Tibial artery (tissue), 4 donors: ENCODE results near the gene CGNL1.

Experiments
- DNase-seq, 2 donors: peaks; one replicate each; pipeline ENCODE4 v3.0.0-alpha.2; 2019
- H3K27ac ChIP-seq, 2 donors: fragments of 200-600 bp; sonication (generic) in 1 of 2; 1 replicate in 1 of 2; 2 replicates in 1 of 2; pipeline ENCODE4 v1.5.1; 2018 to 2019; ENCODE audit warnings: mild to moderate bottlenecking in 1 of 2
- H3K27me3 ChIP-seq, 2 donors: fragments of 200-600 bp; sonication (generic) in 1 of 2; one replicate each; pipeline versions ENCODE4 v1.5.1 to v1.6.0; 2016 to 2019
- H3K36me3 ChIP-seq, 3 donors: fragments of 200-600 bp; sonication (generic) in 2 of 3; one replicate each; pipeline ENCODE4 v1.5.1; 2016 to 2019; ENCODE audit warnings: mild to moderate bottlenecking in 2 of 3
- H3K4me1 ChIP-seq, 4 donors: fragments of 200-600 bp; sonication (generic) in 2 of 4; 1 replicate in 3 of 4; 2 replicates in 1 of 4; pipeline ENCODE4 v1.5.1; 2016 to 2019
- H3K4me3 ChIP-seq, 2 donors: fragments of 200-600 bp; sonication (generic) in 1 of 2; 1 replicate in 1 of 2; 2 replicates in 1 of 2; pipeline ENCODE4 v1.5.1; 2018 to 2019; ENCODE audit warnings: mild to moderate bottlenecking in 2 of 2
- H3K9me3 ChIP-seq, 3 donors: fragments of 200-600 bp; sonication (generic) in 1 of 3; one replicate each; pipeline ENCODE4 v1.5.1; 2016 to 2019
- CTCF ChIP-seq, 2 experiments: fragments of 200-600 bp in 1 of 2; fragments of 450-650 bp in 1 of 2; IDR thresholded peaks; one replicate each; pipeline ENCODE4 v1.5.1; 2017 to 2019; ENCODE audit warnings: antibody characterized with exemption in 2 of 2, mild to moderate bottlenecking in 1 of 2, moderate library complexity in 1 of 2
- intact Hi-C: fragments of 100-400 bp; cut with DNase I; formaldehyde crosslinking; loops from one replicate; pipeline ENCODE4 v1.15.0; 2023; ENCODE audit warnings: low total_unique reads

The CGNL1 gene

GRCh38 chr15:57386976-57387375 is 10.7 kb downstream of the CGNL1 start:
- intact Hi-C loops = no loop called here
- peaks cover 0 to 7% (median 0%) of the 10 kb centered on the region in 4 donors for H3K4me1 ChIP-seq
- H3K36me3 ChIP-seq = no peaks in the 10 kb centered on the region
- H3K27me3 ChIP-seq = no peaks in the 10 kb centered on the region
- no peak for TF ChIP-seq CTCF (IDR thresholded peaks at IDR 0.05)
- H3K4me3 ChIP-seq = no peak overlapping the region
- no peak for DNase-seq
- H3K9me3 ChIP-seq = no peaks in the 10 kb centered on the region
- no peak overlapping the region for H3K27ac ChIP-seq

- no peaks in the 10 kb centered on the region for H3K36me3 ChIP-seq
- peaks cover 0 to 7% (median 0%) of the 10 kb centered on the region in 4 donors for H3K4me1 ChIP-seq
- intact Hi-C loops = no loop called here
- no peak for TF ChIP-seq CTCF (IDR thresholded peaks at IDR 0.05)
- no peak for DNase-seq
- H3K27ac ChIP-seq = peak overlapping the region; percentile 29 to 40
- no peaks in the 10 kb centered on the region for H3K9me3 ChIP-seq
- no peak overlapping the region for H3K4me3 ChIP-seq
- no peaks in the 10 kb centered on the region for H3K27me3 ChIP-seq
Observed at GRCh38 chr15:57387564-57388076, 11.3 kb downstream of the CGNL1 start.

- Histone ChIP-seq H3K27ac (peak overlapping the region; percentile 29 to 40), H3K4me1 (peaks cover 0 to 7% (median 0%) of the 10 kb centered on the region in 4 donors)
- intact Hi-C loops = no loop called here
Observed at GRCh38 chr15:57388464-57388863, 12.2 kb downstream of the CGNL1 start.

GRCh38 chr15:57389991-57390390 is 13.7 kb downstream of the CGNL1 start:
- Histone ChIP-seq H3K9me3 (no peaks in the 10 kb centered on the region), H3K36me3 (no peaks in the 10 kb centered on the region), H3K4me1 (peaks cover 0 to 5% (median 0%) of the 10 kb centered on the region in 4 donors), H3K27ac (no peak overlapping the region), H3K27me3 (no peaks in the 10 kb centered on the region), H3K4me3 (no peak overlapping the region)
- intact Hi-C loops = no loop called here
- DNase-seq = no peak
- TF ChIP-seq CTCF (IDR thresholded peaks at IDR 0.05) = no peak

More at GRCh38 chr15:57388464-57388863, 12.2 kb downstream of the CGNL1 start:
- Histone ChIP-seq H3K9me3 (no peaks in the 10 kb centered on the region), H3K36me3 (no peaks in the 10 kb centered on the region), H3K27me3 (no peaks in the 10 kb centered on the region), H3K4me3 (no peak overlapping the region)
- no peak for TF ChIP-seq CTCF (IDR thresholded peaks at IDR 0.05)
- peak in 1 of 2 donors; percentile 58 for DNase-seq

GRCh38 chr15:57390583-57390982 is 14.3 kb downstream of the CGNL1 start:
- intact Hi-C loops = no loop called here
- no peak for DNase-seq
- Histone ChIP-seq H3K27me3 (no peaks in the 10 kb centered on the region), H3K9me3 (no peaks in the 10 kb centered on the region), H3K27ac (no peak overlapping the region), H3K36me3 (no peaks in the 10 kb centered on the region), H3K4me1 (no peaks in the 10 kb centered on the region), H3K4me3 (no peak overlapping the region)
- TF ChIP-seq CTCF (IDR thresholded peaks at IDR 0.05) = no peak

- intact Hi-C loops = no loop called here
- H3K27ac ChIP-seq = no peak overlapping the region
- no peaks in the 10 kb centered on the region for H3K9me3 ChIP-seq
- H3K4me3 ChIP-seq = no peak overlapping the region
- TF ChIP-seq CTCF (IDR thresholded peaks at IDR 0.05) = no peak
- no peaks in the 10 kb centered on the region for H3K27me3 ChIP-seq
- no peaks in the 10 kb centered on the region for H3K36me3 ChIP-seq
- no peaks in the 10 kb centered on the region for H3K4me1 ChIP-seq
- DNase-seq = no peak
Observed at GRCh38 chr15:57391537-57391936, 15.2 kb downstream of the CGNL1 start.
